Measurements from ENCODE around the gene CD83.

Gene CD83

DNA sequence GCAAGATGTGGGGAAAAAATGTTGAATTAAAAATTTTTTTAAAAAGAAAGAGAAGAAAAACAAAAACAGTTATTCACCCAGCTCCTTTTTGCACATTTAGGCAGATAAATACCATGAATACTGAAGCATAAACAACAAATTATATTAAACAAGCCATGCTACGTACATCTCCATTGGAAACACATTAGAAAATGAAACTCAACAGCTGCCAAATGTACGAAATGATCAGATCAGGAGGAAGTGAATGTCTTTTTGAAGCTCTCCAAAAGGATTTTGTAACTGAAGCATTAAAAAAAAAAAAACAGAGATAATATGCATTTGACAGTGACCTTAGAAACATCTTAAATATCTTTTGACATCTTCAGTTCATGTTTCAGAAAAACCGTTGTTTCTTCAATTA lies 56.7 kb downstream of the CD83 start:
- Histone ChIP-seq H3K4me1 (ENCODE audit: control insufficient read depth, insufficient read depth, low read length) (no peaks in the 10 kb centered on the region), H3K27me3 (ENCODE audit: control insufficient read depth in 1 of 2, insufficient read depth in 2 of 2, low read length in 2 of 2) (peaks cover 0 to 2% of the 10 kb centered on the region in 2 donors), H3K27ac (ENCODE audit: low read length) (no peak overlapping the region), H3K36me3 (ENCODE audit: control insufficient read depth in 2 of 2, insufficient read depth in 2 of 2, low read length in 2 of 2) (no peaks in the 10 kb centered on the region), H3K9ac (ENCODE audit: low read length in 2 of 2) (no peak overlapping the region), H3K9me3 (ENCODE audit: control insufficient read depth in 2 of 2, low read length in 2 of 2) (peaks cover 7 to 10% of the 10 kb centered on the region in 2 donors), H3K4me3 (ENCODE audit: low read length in 2 of 2) (no peak overlapping the region)

DNA sequence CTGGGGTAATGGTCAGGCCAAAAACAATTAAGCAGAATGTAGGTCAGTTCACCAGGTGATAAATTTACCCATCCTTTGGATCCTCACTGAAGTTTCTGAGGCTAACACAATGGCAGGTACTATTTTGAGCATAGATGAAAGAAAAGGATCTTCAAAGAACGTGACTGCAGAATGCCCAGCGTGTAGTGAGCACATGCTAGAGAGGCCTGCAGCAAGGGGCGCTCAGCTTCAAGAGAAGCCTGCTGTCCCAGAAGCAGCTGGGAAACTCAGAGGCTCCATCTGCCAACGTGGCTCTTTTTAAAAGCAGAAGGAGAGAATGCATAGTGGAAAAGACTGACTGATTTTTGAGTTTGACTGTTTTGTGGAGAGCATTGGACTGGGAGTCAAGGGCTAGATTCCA lies 57.4 kb downstream of the CD83 start:
- Histone ChIP-seq H3K27me3 (ENCODE audit: control insufficient read depth in 1 of 2, insufficient read depth in 2 of 2, low read length in 2 of 2) (peaks cover 0 to 2% of the 10 kb centered on the region in 2 donors), H3K9ac (ENCODE audit: low read length in 2 of 2) (no peak overlapping the region), H3K36me3 (ENCODE audit: control insufficient read depth in 2 of 2, insufficient read depth in 2 of 2, low read length in 2 of 2) (no peaks in the 10 kb centered on the region), H3K4me1 (ENCODE audit: control insufficient read depth, insufficient read depth, low read length) (no peaks in the 10 kb centered on the region), H3K9me3 (ENCODE audit: control insufficient read depth in 2 of 2, low read length in 2 of 2) (peaks cover 1 to 3% of the 10 kb centered on the region in 2 donors), H3K27ac (ENCODE audit: low read length) (no peak overlapping the region), H3K4me3 (ENCODE audit: low read length in 2 of 2) (no peak overlapping the region)

DNA sequence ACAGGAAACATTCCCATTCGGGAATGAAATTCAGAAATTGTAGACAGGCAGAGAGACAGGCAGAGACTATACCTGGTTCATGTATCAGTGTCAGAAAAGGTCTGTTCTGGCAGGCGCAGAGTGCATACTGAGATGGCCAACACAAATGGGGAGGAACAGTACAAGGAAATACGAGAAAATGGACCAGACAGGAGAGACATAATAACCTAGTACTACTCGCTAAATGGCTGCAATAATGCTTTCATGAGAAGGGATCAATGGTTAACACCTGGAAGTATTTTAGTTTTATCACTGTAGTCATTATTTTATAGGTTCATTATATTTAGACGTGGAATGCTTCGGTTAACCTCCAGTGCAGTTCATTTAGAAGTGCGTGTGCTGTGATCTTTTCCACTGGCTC lies 58.9 kb downstream of the CD83 start:
- Histone ChIP-seq H3K27me3 (ENCODE audit: control insufficient read depth in 1 of 2, insufficient read depth in 2 of 2, low read length in 2 of 2) (peaks cover 0 to 2% of the 10 kb centered on the region in 2 donors), H3K36me3 (ENCODE audit: control insufficient read depth in 2 of 2, insufficient read depth in 2 of 2, low read length in 2 of 2) (no peaks in the 10 kb centered on the region), H3K9me3 (ENCODE audit: control insufficient read depth in 2 of 2, low read length in 2 of 2) (no peaks in the 10 kb centered on the region)

DNA sequence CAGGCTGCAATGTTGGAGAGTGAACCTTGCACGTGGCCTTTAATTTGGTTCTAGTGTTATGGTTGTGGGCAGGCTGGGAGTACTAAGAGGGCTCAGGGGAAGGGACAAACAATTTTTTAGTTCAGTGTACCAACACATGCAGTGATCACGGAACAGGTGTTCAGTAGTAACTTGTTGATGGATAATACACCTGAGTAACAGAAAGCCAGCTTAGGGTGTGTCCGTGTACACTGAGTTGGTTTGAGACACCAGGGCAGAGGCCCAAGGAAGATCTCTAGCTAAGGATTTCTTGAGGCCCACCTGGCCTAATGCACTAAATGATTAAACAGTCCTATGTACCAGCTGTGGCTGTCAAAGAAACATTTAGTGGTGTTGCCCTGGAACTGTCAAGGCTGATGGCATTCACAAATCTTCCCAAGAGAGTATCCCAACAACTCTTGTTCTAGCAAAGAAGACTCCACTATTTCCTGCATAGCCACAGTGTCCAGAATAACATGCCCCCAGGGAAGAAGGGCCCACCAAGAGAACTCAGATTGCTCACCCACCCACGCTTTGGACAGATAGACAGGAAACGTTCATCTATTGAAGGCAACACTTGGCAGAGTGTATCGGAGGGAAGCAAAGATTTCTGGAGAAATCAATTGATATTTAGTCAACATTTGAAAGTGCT lies 60.0 kb downstream of the CD83 start:
- Histone ChIP-seq H3K4me3 (ENCODE audit: low read length in 2 of 2) (no peak overlapping the region), H3K27ac (ENCODE audit: low read length) (no peak overlapping the region)

More for the DNA sequence above, 58.9 kb downstream of the CD83 start:
- H3K27ac ChIP-seq (ENCODE audit: low read length): no peak overlapping the region
- H3K4me1 ChIP-seq (ENCODE audit: control insufficient read depth, insufficient read depth, low read length): no peaks in the 10 kb centered on the region
- H3K9ac ChIP-seq (ENCODE audit: low read length in 2 of 2): no peak overlapping the region
- H3K4me3 ChIP-seq (ENCODE audit: low read length in 2 of 2): no peak overlapping the region

DNA sequence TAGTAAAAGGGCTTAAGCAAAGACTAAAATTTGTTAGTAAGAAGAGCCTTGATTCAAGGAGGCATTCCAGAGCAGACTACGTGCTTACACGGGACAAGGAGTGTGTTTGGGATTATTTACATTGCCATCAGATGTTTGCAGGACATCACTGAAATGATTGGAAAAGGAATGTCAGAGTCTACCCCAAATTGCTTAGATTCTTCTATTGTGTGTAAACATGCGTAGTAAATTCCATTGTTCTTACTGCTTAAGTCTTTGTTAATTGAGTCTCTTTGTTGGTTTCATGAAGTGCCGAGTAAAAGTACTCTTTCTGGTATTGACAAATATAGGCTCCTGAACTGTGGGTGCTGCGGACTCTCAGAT lies 60.5 kb downstream of the CD83 start:
- Histone ChIP-seq H3K9me3 (ENCODE audit: control insufficient read depth in 2 of 2, low read length in 2 of 2) (no peaks in the 10 kb centered on the region), H3K36me3 (ENCODE audit: control insufficient read depth in 2 of 2, insufficient read depth in 2 of 2, low read length in 2 of 2) (no peaks in the 10 kb centered on the region), H3K27ac (ENCODE audit: low read length) (no peak overlapping the region), H3K9ac (ENCODE audit: low read length in 2 of 2) (no peak overlapping the region), H3K27me3 (ENCODE audit: control insufficient read depth in 1 of 2, insufficient read depth in 2 of 2, low read length in 2 of 2) (peaks cover 0 to 2% of the 10 kb centered on the region in 2 donors), H3K4me1 (ENCODE audit: control insufficient read depth, insufficient read depth, low read length) (no peaks in the 10 kb centered on the region), H3K4me3 (ENCODE audit: low read length in 2 of 2) (no peak overlapping the region)

More for the DNA sequence above, 60.0 kb downstream of the CD83 start:
- no peaks in the 10 kb centered on the region for H3K4me1 ChIP-seq (ENCODE audit: control insufficient read depth, insufficient read depth, low read length)
- no peaks in the 10 kb centered on the region for H3K9me3 ChIP-seq (ENCODE audit: control insufficient read depth in 2 of 2, low read length in 2 of 2)
- peaks cover 0 to 2% of the 10 kb centered on the region in 2 donors for H3K27me3 ChIP-seq (ENCODE audit: control insufficient read depth in 1 of 2, insufficient read depth in 2 of 2, low read length in 2 of 2)
- no peaks in the 10 kb centered on the region for H3K36me3 ChIP-seq (ENCODE audit: control insufficient read depth in 2 of 2, insufficient read depth in 2 of 2, low read length in 2 of 2)
- H3K9ac ChIP-seq (ENCODE audit: low read length in 2 of 2): no peak overlapping the region

DNA sequence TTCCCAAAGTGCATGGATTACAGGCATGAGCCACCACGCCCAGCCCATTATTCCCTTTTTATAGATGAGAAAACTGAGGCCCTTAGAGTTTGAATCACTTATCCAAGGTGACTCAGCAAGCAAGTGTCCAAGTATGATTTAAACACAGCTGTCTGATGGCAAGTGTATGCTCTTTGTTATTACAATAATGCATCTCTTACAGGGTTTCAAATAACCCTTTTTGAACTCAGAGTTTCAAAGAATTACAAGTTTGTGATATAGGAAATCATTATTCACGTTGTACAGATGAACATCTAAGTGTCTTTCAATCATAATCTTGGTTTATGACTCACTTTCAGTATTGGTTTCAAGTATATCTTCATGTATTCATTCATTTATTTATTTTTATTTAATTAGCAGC lies 63.0 kb downstream of the CD83 start:
- Histone ChIP-seq H3K27ac (ENCODE audit: low read length) (no peak overlapping the region), H3K9me3 (ENCODE audit: control insufficient read depth in 2 of 2, low read length in 2 of 2) (peaks cover 0 to 4% of the 10 kb centered on the region in 2 donors), H3K27me3 (ENCODE audit: control insufficient read depth in 1 of 2, insufficient read depth in 2 of 2, low read length in 2 of 2) (peaks cover 0 to 2% of the 10 kb centered on the region in 2 donors), H3K4me1 (ENCODE audit: control insufficient read depth, insufficient read depth, low read length) (no peaks in the 10 kb centered on the region), H3K36me3 (ENCODE audit: control insufficient read depth in 2 of 2, insufficient read depth in 2 of 2, low read length in 2 of 2) (no peaks in the 10 kb centered on the region), H3K9ac (ENCODE audit: low read length in 2 of 2) (no peak overlapping the region), H3K4me3 (ENCODE audit: low read length in 2 of 2) (no peak overlapping the region)

DNA sequence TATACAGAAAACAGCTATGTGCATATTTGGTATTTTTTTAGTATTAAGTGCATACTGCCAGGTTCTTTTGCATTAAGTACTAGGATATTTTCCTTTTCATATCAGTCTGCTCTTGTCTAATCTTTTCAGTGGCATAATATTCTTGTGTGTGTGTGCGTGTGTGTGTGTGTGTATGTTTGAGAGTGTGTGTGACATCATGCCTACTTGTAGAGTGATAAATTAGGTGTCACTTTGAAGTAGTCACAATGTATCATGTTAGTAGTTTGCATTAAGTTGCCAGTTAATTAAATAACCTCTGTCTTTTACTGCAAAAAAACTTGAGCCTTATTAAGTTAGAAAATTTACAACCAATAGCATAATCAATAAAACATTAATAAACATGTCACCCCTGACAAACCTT lies 65.3 kb downstream of the CD83 start:
- no peaks in the 10 kb centered on the region for H3K4me1 ChIP-seq (ENCODE audit: control insufficient read depth, insufficient read depth, low read length)
- peaks cover 0 to 4% of the 10 kb centered on the region in 2 donors for H3K9me3 ChIP-seq (ENCODE audit: control insufficient read depth in 2 of 2, low read length in 2 of 2)
- H3K9ac ChIP-seq (ENCODE audit: low read length in 2 of 2): no peak overlapping the region
- H3K27ac ChIP-seq (ENCODE audit: low read length): no peak overlapping the region
- H3K4me3 ChIP-seq (ENCODE audit: low read length in 2 of 2): no peak overlapping the region
- H3K27me3 ChIP-seq (ENCODE audit: control insufficient read depth in 1 of 2, insufficient read depth in 2 of 2, low read length in 2 of 2): no peaks in the 10 kb centered on the region
- H3K36me3 ChIP-seq (ENCODE audit: control insufficient read depth in 2 of 2, insufficient read depth in 2 of 2, low read length in 2 of 2): no peaks in the 10 kb centered on the region
